Activated T-cell treated with anti-CD3 and anti-CD28 coated beads for 48 hours (primary cell): ENCODE results near the gene CIZ1.
A peak's percentile ranks its signal among the peaks of the same experiment; 100 is the strongest.

Experiments used
- DNase-seq: peaks from one replicate; pipeline ENCODE4 v3.0.0-alpha.2; 2020; ENCODE audit warnings: low read depth

The CIZ1 gene

GRCh38 chr9:128124873-128125579, 66.3 kb downstream of the CIZ1 start:
- DNase-seq = peak; percentile 39

GRCh38 chr9:128124451-128124850, 66.9 kb downstream of the CIZ1 start:
- DNase-seq = no peak

GRCh38 chr9:128123451-128124080, 67.8 kb downstream of the CIZ1 start:
- DNase-seq = no peak

GRCh38 chr9:128122809-128123175, 68.6 kb downstream of the CIZ1 start:
- no peak for DNase-seq

GRCh38 chr9:128121924-128122808, 69.2 kb downstream of the CIZ1 start:
- DNase-seq = no peak

- DNase-seq = no peak
Observed at GRCh38 chr9:128121466-128121810, 69.9 kb downstream of the CIZ1 start.

DNA sequence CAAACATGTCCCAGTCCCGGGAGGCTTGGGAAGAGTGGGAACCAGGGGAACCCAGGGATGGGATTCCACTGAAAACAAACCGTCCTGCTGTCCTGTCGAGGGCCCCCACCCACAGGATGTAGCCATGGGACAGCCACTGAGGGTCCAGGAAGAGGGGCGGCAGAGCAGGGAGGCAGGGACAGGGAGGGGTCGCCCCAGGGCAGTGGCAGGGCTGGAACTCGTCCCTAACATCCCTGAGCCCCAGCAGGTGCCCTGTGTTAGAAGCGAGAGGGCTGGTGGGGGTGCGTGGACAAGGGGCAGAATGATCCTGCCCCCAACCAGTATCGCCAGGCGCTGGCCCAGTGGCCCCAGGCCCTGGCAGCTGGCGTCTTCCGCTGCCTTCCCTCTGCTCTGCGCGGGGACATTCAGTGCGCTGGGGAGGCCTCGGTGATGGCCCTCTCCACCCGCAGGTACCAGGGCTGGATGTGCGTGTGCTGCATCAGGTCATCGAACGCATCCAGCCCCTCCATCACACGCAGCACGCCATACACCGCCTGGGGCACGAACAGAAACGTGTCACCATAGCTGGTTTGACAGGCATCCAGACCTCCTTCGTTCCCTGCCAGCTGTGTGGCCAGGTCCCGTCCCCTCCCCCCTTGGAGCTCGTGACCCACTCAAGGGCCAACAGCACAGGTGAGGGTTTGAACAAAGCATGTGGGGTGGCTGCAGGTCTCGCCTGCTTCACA, 70.5 kb downstream of the CIZ1 start:
- no peak for DNase-seq

- no peak for DNase-seq
Observed at GRCh38 chr9:128120061-128120740, 71.2 kb downstream of the CIZ1 start.

DNA sequence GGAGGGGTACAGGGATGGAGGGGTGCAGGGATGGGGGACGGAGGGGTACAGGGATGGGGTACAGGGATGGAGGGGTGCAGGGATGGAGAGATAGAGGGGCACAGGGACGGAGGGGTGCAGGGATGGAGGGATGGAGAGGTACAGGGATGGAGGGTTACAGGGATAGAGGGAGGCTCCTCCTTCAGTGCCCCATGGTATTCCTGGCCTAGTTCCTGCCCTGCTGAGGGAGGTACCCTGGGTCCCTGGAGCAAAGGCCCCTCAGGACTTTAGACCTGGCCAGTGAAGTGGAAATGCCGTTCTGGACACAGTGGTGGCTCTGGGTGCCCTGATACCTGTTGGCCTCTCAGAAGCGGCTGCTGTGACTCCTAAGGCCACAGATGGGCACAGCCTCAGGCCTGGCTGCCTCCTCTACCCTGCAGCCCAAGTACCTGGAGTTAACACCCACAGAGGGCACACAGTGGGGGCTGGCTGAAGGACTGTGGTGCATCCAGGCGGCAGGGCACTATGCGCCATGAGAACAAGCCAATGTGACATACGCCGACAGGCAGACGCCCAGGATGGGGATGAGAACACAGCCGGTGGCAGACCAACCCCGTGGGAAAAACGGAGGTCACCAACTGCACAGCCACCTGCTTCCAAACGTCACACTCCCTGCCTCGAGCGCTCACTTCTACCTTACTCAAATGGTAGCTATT, 72.3 kb downstream of the CIZ1 start:
- no peak for DNase-seq

- DNase-seq = no peak
Observed at GRCh38 chr9:128118472-128118857, 72.9 kb downstream of the CIZ1 start.

GRCh38 chr9:128117613-128118471, 73.5 kb downstream of the CIZ1 start:
- DNase-seq = peak; percentile 94

DNA sequence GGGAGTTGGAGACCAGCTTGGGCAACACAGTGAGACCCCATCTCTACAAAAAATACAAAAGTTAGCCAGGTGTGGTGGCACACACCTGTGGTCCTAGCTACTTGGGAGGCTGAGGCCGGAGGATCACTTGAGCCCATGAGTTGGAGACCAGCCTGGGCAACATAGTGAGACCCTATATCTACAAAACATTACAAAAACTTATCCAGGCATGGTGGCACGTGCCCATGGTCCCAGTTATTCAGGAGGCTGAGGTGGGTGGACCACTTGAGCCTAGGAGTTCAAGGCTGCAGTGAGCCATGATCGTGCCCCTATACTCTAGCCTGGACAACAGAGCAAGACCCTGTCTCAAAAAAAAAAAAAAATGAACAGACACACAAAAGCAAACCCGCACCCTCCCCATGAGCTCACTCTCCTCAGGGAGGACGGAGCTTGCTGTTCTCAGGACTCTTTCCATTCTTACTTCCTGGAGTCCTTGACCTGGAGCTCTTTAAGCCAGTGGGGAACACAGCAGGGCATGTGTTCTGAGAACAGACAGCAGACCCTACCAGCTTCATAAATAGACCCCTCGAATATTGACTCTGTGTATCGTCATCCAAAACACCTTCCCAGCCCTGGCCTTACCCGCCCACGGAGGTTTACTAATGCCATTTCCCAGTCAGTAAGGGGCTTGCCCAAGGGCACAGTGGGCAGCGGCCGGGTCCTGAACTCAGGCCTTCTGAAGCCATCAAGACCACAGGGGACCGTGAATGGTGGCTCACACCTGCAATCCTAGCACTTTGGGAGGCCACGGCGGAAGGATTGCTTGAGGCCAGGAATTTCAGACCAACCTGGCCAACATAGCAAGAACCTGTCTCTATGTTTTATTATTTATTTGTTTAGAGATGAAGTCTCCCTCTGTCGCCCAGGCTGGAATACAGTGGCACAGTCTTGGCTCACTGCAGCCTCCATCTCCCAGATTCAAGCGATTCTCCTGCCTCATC, 75.0 kb downstream of the CIZ1 start:
- no peak for DNase-seq
